SK-N-MC (cell line): Measurements from ENCODE around the gene ENTPD8.

Experiments used
- DNase-seq: peaks from one replicate; pipeline ENCODE4 v3.0.0-alpha.2; 2011; ENCODE audit warnings: low read depth, low spot score
- H3K27ac ChIP-seq: fragments of 200-600 bp; sonication (generic); 2 replicates; pipeline ENCODE4 v1.5.1; 2016; ENCODE audit warnings: mixed run types
- H3K36me3 ChIP-seq: fragments of 200-600 bp; sonication (generic); 2 replicates; pipeline ENCODE4 v1.6.1; 2017; ENCODE audit warnings: antibody characterized with exemption, low read length, mixed read lengths; ENCODE audit not compliant: insufficient read depth
- H3K4me3 ChIP-seq: fragments of 200-600 bp; sonication (generic); 2 replicates; pipeline ENCODE4 v1.5.1; 2016
- H3K9ac ChIP-seq: fragments of 200-600 bp; sonication (generic); 2 replicates; pipeline ENCODE4 v1.8.0; 2017; ENCODE audit warnings: mixed run types, mixed read lengths; ENCODE audit not compliant: insufficient read length
- H3K9me3 ChIP-seq: fragments of 200-600 bp; sonication (generic); 2 replicates; pipeline ENCODE4 v1.6.1; 2017; ENCODE audit warnings: low read depth, mild to moderate bottlenecking, antibody characterized with exemption, low read length, moderate library complexity, mixed read lengths
- EZH2 ChIP-seq: fragments of 200-600 bp; sonication (generic); IDR thresholded peaks from one replicate; pipeline ENCODE4 v1.6.1; 2017; ENCODE audit warnings: antibody characterized with exemption
- FOXP2 ChIP-seq: optimal IDR thresholded peaks from 2 replicates; pipeline ENCODE3; 2011; ENCODE audit warnings: mild to moderate bottlenecking, moderate library complexity; ENCODE audit not compliant: insufficient read depth; ENCODE audit errors: extremely low read length, control extremely low read depth
- POLR2AphosphoS5 ChIP-seq: IDR thresholded peaks from 2 replicates; pipeline ENCODE4 v1.6.1; 2012; ENCODE audit warnings: mild to moderate bottlenecking, low read depth, low read length, borderline replicate concordance

Gene ENTPD8

GRCh38 chr9:137393176-137394150 is 47.7 kb downstream of the ENTPD8 start:
- no peak overlapping the region for H3K9ac ChIP-seq
- TF ChIP-seq FOXP2 (no peak), POLR2AphosphoS5 (no peak), EZH2 (no peak)
- no peak for DNase-seq
- H3K4me3 ChIP-seq = no peak overlapping the region
- H3K9me3 ChIP-seq = no peaks in the 10 kb centered on the region
- no peaks in the 10 kb centered on the region for H3K36me3 ChIP-seq
- H3K27ac ChIP-seq = no peak overlapping the region

GRCh38 chr9:137392232-137393007 is 48.7 kb downstream of the ENTPD8 start:
- TF ChIP-seq POLR2AphosphoS5 = no peak
- TF ChIP-seq EZH2 = no peak
- no peak for TF ChIP-seq FOXP2
- Histone ChIP-seq H3K9me3 (no peaks in the 10 kb centered on the region), H3K4me3 (no peak overlapping the region), H3K36me3 (no peaks in the 10 kb centered on the region), H3K27ac (no peak overlapping the region), H3K9ac (no peak overlapping the region)
- DNase-seq = no peak

GRCh38 chr9:137391411-137391754 is 49.8 kb downstream of the ENTPD8 start:
- Histone ChIP-seq H3K9ac (no peak overlapping the region), H3K9me3 (no peaks in the 10 kb centered on the region), H3K4me3 (no peak overlapping the region), H3K36me3 (no peaks in the 10 kb centered on the region), H3K27ac (no peak overlapping the region)
- no peak for TF ChIP-seq EZH2
- TF ChIP-seq FOXP2 = no peak
- no peak for TF ChIP-seq POLR2AphosphoS5
- DNase-seq = no peak

- TF ChIP-seq EZH2 (no peak), POLR2AphosphoS5 (no peak), FOXP2 (no peak)
- Histone ChIP-seq H3K4me3 (no peak overlapping the region), H3K27ac (no peak overlapping the region), H3K9me3 (no peaks in the 10 kb centered on the region), H3K36me3 (no peaks in the 10 kb centered on the region), H3K9ac (no peak overlapping the region)
- no peak for DNase-seq
These were observed 50.4 kb downstream of the ENTPD8 start for GRCh38 chr9:137390553-137391410.

GRCh38 chr9:137389428-137389746 is 51.8 kb downstream of the ENTPD8 start:
- H3K4me3 ChIP-seq = no peak overlapping the region
- H3K27ac ChIP-seq = no peak overlapping the region
- TF ChIP-seq EZH2 (no peak), FOXP2 (no peak), POLR2AphosphoS5 (no peak)
- no peak for DNase-seq
- no peaks in the 10 kb centered on the region for H3K36me3 ChIP-seq
- no peaks in the 10 kb centered on the region for H3K9me3 ChIP-seq
- no peak overlapping the region for H3K9ac ChIP-seq

- no peak overlapping the region for H3K4me3 ChIP-seq
- H3K9ac ChIP-seq = no peak overlapping the region
- no peaks in the 10 kb centered on the region for H3K9me3 ChIP-seq
- DNase-seq = no peak
- H3K36me3 ChIP-seq = no peaks in the 10 kb centered on the region
- no peak overlapping the region for H3K27ac ChIP-seq
- TF ChIP-seq FOXP2 = no peak
- TF ChIP-seq POLR2AphosphoS5 = no peak
- TF ChIP-seq EZH2 = no peak
These were observed 52.3 kb downstream of the ENTPD8 start for GRCh38 chr9:137388589-137389427.

GRCh38 chr9:137387891-137388560 is 53.1 kb downstream of the ENTPD8 start:
- Histone ChIP-seq H3K4me3 (no peak overlapping the region), H3K9me3 (no peaks in the 10 kb centered on the region), H3K9ac (no peak overlapping the region), H3K27ac (no peak overlapping the region), H3K36me3 (no peaks in the 10 kb centered on the region)
- no peak for DNase-seq
- no peak for TF ChIP-seq FOXP2
- TF ChIP-seq POLR2AphosphoS5 = no peak
- no peak for TF ChIP-seq EZH2
